NCI-H146 (cell line): ENCODE measurements around the gene SLCO2A1.

ENCODE experiments used
- DNase-seq: peaks from one replicate; lab custom pipeline; 2025; lab: John Stamatoyannopoulos, UW

Gene SLCO2A1

GRCh38 chr3:133980550-133980949 is 49.2 kb downstream of the SLCO2A1 start:
- no peak for DNase-seq

DNA sequence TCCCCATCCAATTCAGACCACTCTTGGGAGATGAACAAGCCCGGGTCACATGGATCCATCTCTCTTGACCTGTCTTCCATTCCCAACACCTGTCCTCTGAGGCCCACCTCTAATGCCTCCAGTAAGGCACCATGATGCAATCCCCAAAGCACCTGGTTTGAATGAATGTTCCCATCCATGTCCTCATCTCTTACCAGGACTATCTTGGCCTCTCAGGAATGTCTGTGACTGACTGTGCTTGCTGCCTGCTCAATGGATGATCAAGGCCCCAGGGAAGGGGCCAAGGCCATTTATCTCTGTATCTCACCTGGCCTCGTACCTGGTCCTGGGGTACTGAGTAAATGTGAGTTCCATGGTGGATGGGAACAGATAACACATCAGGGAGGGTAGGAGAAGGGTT is 49.7 kb downstream of the SLCO2A1 start:
- DNase-seq = no peak

DNA sequence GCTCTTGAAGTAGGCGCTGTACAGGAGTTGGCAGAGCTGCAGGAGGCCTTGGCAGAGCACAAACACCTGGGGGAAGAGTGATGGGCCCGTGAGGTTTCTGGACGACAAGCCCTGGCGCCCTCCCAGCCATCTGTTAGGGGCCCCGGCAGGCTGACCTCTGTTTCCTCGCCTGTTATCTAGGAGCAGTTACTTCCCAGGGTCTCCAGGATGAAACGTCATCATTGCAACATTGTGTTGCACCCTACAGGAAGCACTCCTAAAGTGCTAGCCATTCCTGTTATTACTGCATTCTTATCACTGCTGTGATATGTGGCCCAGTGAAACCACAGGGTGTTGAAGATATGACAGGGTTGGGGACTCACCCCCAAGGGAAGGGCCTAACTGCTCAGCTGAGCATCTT is 50.2 kb downstream of the SLCO2A1 start:
- DNase-seq = no peak

- DNase-seq = no peak
These were observed 52.2 kb downstream of the SLCO2A1 start for GRCh38 chr3:133977568-133977967.

GRCh38 chr3:133973249-133973980 is 56.3 kb downstream of the SLCO2A1 start:
- no peak for DNase-seq

- no peak for DNase-seq
These were observed 57.6 kb downstream of the SLCO2A1 start for GRCh38 chr3:133972156-133972555.

DNA sequence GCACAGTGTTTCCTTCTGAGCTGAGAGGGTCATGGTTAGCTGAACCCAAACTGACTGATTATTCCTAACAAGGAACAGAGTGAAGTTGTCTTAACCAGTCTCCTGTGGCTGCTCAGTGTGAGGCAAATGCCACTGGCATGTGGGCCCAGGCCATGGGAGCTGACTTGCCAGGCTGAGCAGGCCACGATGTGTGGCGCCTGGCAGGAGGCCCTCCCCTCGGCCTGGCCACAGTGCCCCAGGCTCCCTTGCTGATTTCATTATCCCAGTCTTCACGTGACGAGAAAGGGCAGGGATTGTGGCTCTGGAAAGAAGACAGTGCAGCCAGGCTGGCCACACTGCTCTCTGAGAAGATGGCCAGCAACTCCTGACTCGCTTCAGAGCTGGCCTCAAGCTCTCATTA is 58.8 kb downstream of the SLCO2A1 start:
- DNase-seq = no peak

- DNase-seq = no peak
These were observed 59.4 kb downstream of the SLCO2A1 start for GRCh38 chr3:133970339-133970738.

GRCh38 chr3:133967992-133968892 is 61.5 kb downstream of the SLCO2A1 start:
- DNase-seq = no peak

GRCh38 chr3:133966954-133967353 is 62.8 kb downstream of the SLCO2A1 start:
- DNase-seq = no peak

DNA sequence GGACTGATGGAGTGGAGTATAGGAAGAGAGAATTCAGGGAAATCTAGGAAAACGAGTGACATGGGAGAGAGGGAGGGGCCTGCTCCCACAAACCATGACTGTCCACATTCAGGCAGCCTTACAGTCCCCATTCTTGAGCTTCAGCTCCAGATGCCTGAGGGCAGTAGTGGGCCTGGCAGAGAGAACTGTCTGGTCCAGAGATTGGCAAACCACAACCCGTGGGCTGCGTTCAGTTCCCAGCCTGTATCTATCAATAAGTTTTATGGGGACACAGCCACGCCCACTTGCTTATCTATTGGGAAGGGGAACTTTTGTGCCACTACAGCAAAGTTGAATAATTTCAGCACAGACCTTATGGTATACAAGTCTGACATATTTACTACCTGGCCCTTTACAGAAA is 63.8 kb downstream of the SLCO2A1 start:
- no peak for DNase-seq

DNA sequence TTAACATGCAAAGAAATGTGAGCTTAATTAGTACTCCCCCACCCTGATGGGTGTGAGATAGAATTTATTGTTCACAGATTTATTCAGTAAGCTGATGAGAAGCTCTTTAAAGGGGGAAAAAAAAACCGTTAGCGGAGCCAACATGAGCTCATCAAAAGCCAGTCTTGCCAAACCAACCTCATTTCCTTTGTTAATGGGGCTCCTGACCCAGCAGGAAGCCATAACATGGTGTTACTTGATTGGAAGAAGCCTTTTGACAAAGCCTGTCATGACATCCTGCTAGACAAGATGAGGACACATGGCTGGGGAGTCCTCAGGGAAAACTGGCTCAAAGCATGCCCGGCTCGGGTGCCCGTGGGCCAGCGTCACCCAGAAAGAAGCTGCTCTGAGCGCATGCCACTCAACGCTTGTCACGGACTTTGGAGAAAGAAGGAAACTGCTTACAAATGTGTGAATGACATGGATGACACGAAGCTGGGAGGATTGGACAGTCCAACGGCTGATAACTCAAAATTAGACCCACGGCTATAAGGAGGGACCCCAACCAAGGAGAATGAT is 64.6 kb downstream of the SLCO2A1 start:
- peak; percentile 27 for DNase-seq

GRCh38 chr3:133964547-133964946 is 65.2 kb downstream of the SLCO2A1 start:
- no peak for DNase-seq

- no peak for DNase-seq
These were observed 65.9 kb downstream of the SLCO2A1 start for GRCh38 chr3:133963657-133964396.

DNA sequence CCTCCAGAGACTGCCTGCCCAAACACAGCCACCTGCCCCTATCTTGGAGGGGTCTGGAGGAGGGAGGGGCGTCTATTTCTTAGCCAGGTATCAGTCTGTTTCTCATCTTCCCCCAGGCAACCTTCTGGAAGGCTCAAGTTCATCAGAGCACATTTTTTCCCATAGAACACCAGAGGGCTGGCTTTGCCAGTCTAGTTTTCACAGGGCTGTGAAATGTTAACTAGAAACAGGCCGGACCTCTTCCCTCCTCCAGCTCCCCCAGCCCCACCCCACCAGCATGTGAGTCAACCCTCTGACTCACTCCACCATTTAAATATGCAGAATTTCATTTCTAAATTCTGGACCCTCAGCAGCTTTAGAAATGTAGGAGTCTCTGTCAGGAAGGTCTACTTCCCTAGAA is 66.9 kb downstream of the SLCO2A1 start:
- no peak for DNase-seq

GRCh38 chr3:133958071-133958805 is 71.5 kb downstream of the SLCO2A1 start:
- DNase-seq = no peak

GRCh38 chr3:133956982-133957381 is 72.7 kb downstream of the SLCO2A1 start:
- DNase-seq = no peak

- DNase-seq = peak; percentile 21
These were observed 73.4 kb downstream of the SLCO2A1 start for GRCh38 chr3:133956353-133956752.

DNA sequence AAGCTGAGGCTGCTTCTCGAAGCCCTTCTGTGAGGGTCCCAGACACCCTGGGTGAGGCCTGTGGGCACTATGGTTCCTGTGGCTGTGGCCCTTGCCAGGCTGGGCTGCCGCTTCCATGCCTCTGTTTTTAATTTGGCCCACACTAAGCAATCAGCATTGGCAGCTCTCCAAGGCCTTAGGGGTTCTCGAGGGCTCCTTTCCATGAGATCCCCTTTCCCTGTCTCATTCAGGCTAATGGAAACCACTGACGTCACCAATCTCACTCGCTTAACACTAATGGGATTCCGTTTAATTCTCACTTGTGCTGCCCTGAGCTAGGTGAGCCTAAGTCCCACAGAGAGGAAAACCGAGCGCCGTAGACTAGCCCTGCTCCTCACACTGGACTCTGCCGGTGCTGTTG is 73.8 kb downstream of the SLCO2A1 start:
- DNase-seq = no peak

DNA sequence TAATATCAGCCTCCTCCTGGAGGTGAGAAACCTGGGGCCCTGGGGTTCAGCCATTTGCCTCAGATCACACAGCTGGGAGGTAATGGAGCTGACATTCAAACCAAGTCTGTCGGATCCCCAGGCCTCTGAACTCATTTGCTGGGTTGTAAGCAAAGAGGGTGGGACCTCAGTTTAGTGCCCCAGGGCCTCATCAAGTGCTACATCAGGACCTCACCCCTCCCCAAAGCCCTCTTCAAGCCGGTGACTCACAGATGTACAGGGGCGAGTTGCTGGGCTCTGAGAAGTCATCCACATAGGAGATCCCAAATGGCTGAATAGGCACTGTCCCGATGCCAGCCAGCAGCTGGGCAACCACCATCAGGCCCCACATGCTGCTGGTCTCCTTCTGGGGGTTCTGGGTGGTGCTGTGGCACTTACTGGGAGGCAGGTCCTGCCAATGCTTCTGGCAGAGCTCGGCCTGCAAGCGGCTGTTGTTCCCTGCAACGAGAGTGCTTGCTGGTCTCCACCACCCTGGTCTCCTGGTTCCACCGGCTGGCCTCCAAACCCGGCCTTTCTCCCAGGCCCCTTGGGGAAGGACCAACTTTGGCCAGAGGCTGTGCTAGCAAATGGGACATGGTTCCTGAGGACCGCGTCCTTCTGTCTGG is 74.9 kb downstream of the SLCO2A1 start:
- DNase-seq = no peak

GRCh38 chr3:133953297-133953696 is 76.4 kb downstream of the SLCO2A1 start:
- no peak for DNase-seq
